Stimulated activated CD4-positive, alpha-beta T cell treated with anti-CD3 and anti-CD28 coated beads, Interleukin-2, amount 100 ng/mL, for 24 hours (primary cell): ENCODE measurements around the gene DBNDD2.

Source experiments
- DNase-seq, 2 donors: peaks; one replicate each; pipeline ENCODE4 v3.0.0-alpha.2; 2020

DBNDD2 gene

DNA sequence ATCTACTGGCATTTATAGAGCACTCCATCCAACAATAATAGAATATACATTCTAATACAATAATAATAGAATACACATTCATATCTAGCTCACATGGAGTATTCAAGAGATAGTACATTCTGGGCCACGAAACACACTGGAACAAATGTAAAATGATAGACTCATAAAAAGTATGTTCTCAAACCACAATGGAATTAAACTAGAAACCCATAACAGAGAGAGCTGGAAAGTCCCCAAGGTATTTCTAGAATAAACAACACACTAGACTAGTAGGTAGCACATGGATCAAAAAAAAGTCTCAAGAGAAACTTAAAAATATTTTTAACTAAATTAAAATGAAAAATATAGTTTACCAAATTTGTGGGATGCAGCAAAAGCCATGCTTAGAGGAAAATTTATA lies 20.8 kb upstream of the DBNDD2 start:
- no peak for DNase-seq

GRCh38 chr20:45390931-45391330 lies 17.2 kb upstream of the DBNDD2 start:
- DNase-seq = no peak

GRCh38 chr20:45391559-45391958 lies 16.5 kb upstream of the DBNDD2 start:
- DNase-seq = no peak

GRCh38 chr20:45392733-45393132 lies 15.4 kb upstream of the DBNDD2 start:
- DNase-seq = no peak

DNA sequence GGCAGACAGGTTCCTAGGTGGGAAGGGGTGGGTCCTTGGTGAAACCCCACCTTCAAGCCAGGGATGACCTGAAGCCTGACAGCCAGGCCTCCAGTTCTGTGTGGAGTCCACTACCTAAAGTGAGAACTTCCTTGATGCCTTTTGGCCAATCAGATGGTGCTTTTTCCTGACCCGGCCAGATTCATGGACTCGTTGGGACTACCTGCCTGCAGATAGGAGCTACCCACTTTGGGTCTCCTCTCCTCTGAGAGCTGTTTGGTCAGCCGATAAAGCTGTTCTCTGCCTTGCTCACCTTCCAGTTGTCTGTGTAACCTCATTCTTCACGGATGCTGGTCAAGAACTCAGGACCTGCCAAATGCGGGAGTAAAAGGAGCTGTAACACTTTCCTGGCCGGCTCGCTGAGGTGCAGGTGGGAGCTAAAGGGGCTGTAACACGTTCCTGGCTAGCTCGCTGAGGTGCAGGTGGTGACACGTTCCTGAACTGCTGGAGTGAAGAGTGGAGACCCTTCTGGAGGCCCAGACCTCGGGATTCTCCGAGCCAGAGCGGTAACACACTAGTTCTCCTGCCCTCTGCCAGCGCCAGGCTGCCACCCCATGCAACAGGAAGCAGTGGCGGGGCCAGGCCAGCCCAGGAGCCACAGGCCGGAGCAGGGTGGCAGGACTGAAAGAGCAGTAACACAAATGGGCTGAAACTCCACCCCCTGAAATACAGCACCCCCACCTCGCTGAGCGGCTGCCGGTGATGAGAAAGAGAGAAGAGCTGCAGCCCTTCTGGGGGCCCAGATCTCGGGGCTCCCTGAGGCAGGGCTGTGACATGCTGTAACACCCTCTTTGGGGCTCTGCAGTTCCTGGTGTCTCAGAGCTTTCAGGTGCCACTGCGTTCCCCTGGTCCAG lies 13.6 kb upstream of the DBNDD2 start:
- DNase-seq = no peak

GRCh38 chr20:45395114-45395415 lies 13.0 kb upstream of the DBNDD2 start:
- DNase-seq = no peak

DNA sequence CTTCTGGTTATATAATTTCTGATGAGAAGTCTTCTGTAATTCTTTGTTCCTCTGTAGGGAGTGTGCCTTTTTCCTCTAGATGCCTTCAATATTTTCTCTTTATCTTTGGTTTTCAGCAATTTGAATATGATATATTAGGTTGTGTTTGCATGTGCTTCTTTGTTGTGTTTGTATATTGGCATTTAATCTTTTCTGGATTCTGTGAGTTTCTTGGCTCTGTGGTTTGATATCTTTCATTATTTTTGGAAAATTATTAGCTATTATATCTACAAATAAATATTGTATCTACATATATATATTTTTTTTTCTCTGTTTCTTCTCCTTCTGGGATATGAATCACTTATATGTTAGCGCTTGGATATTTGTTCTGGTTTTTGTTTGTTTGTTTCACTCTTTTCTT lies 9.1 kb upstream of the DBNDD2 start:
- DNase-seq = no peak

- DNase-seq = no peak
Observed at GRCh38 chr20:45400346-45401031, 7.6 kb upstream of the DBNDD2 start.

DNA sequence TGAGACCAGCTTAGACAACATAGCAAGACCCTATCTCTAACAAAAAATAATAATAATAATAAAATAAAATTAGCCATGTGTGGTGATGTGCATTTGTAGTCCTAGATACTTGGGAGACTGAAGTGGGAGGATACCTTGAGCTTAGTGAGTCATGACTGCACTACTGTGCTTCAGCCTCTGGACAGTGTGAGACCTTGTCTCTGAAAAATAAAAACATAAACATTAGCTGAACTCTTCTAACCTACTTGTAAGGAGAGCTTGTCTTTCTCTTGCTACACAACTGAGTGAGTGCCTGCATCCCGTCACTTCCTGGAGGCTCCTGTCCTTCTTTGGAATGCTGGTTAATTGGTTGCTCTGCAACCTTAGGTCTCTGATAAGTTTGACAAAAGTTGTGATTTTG lies 5.1 kb upstream of the DBNDD2 start:
- no peak for DNase-seq

DNA sequence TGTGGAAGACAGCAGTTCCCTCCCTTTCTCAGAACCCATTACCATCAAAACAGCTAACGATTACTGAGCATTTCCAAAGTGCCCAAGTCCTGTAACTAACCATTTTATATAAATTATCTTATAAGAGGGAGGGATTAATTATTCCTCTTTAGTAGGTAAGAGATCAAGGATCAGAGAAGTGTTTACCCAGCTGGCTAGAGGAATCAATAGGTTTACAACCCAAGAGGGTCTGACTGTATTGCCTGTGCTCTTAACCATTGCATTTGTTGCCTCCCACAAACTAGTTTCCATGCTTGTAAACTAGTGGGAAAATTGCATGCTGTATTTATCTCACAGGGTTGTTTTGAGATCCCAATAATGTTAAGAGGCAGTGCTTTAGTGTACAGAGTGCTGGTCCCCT lies 3.7 kb upstream of the DBNDD2 start:
- no peak for DNase-seq

GRCh38 chr20:45405571-45406259 lies 2.4 kb upstream of the DBNDD2 start:
- DNase-seq = no peak

DNA sequence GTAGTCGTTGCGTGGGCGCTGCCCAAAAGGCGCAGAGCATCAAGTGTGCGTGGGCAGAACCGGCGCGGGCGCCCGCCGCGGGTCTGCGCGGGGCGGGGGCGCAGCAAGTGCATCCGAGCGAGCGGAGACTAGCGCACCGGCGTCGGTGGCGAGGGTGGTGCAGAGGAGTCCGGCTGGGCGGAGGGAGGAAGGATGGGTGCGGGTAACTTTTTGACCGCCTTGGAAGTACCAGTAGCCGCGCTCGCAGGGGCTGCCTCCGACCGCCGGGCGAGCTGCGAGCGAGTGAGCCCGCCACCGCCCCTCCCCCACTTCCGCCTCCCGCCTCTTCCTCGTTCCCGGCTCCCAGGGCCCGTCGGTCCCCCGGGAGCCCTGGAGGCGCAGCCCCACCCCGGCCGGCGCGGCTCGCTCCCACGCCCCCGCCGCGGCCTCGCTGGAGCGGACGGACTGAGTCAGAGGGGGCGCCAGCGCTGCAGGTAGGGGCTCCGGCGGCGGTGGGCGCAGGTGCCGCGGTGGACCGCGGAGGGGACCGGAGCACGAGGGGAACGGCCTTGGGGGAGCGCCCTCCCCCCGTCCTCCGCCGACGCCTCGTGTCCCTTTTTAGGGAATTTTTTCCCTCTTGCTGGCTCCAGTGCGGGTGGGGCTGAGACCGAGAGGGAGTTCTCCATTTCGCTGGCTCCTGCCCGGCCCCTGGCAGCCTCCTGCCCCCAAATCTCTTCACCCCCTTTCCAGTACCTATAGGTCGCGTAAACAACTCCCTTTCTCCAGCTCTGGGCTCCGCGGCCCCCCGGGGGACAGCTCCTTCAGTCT lies 1.6 kb upstream of the DBNDD2 start:
- DNase-seq = peak; percentile 53 to 71

DNA sequence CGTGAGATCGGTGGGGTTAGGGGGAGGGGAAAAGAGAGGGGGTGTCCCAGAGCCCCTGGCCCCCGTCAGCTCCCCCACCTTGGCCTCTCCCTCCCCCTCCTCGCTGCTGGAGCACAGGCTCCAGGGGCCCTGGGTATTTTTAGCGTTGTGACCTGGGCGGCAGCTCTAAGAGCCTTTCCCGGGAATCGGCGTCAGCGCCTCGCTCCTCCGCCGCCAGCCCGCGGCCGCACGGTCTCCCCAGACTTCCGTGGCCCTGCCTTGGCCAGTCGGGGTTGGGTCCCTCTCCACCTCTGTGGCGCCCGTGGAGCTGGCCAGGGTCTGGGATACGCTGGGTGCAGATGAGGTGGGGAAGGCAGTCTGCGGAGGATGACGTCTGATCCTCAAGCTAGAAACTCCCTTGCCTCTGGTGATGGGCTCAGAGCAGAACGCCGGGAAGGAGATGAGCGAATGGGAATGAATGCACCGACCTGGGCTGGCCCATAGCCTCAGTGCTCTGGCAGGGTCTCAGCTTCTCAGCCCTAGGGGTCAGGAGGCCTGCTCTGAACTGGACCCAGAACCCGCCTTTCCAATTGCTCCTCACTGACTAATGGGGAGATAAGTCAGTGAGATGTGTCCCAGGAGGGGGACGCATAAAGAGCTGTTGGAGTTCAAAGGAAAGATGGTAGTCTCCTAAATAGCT lies 883 bp upstream of the DBNDD2 start:
- peak in 1 of 2 donors; percentile 14 for DNase-seq

DNA sequence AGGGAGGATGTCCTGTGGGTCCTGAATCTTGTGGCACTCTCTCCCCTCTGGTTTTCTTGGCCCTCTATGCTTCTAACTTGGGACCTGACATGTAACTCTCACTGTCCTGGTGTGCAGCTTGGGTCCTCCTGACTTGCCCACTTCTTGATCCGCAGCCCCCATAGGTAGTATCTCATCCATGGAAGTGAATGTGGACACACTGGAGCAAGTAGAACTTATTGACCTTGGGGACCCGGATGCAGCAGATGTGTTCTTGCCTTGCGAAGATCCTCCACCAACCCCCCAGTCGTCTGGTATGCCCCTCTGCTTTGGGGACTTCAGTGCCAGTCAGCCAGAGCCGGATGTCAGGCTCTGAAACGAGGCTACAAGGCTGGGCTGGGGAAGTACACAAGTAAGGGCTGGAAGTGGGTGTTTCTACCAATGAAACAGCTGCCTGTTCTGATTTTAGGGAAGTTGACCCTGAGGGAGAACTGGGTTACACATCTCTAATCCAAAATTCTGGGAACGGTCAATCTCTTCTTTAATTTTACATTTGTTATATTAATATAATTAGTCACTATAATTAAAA lies 641 bp downstream of the DBNDD2 start:
- no peak for DNase-seq

DNA sequence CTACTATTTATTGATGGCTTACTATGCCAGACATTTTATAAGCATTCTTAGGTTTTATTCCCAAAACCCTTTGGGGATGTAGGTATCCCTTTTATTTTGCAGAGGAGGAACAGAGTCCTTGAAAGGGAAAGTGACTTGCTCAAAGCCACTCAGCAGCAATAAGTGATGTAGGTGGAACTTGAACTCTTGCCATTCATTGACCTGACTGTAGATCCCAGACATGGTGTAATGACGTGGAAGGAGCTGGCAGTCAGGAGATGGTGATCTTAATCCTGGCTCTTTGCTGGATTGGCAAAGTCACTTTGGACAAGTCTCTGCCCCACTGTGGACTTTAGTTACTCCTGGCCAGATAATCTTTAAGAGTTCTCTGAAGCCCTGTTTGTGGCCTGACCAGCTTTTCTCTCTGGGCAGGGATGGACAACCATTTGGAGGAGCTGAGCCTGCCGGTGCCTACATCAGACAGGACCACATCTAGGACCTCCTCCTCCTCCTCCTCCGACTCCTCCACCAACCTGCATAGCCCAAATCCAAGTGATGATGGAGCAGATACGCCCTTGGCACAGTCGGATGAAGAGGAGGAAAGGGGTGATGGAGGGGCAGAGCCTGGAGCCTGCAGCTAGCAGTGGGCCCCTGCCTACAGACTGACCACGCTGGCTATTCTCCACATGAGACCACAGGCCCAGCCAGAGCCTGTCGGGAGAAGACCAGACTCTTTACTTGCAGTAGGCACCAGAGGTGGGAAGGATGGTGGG lies 1.6 kb downstream of the DBNDD2 start:
- no peak for DNase-seq

GRCh38 chr20:45410887-45411286 lies 2.8 kb downstream of the DBNDD2 start:
- DNase-seq = no peak

GRCh38 chr20:45412653-45413052 lies 4.6 kb downstream of the DBNDD2 start:
- no peak for DNase-seq

DNA sequence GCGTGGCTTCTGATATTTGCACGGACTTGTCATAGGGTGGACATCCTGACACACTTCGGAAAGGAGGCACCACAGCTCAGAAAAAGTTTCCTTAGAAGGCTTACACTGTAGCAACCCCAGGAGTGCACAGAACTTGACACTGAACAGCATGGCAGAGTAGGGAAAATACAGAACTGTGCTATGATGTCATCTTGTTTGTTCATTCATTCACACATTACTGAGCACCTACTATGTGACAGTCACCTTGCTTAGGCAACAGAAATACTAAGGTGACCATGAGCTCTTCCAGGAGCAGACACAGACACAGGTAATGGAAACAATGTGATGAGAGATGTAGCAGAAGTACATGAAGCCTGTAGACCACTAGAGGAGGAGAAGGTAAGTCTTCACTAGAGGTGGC lies 5.4 kb downstream of the DBNDD2 start:
- no peak for DNase-seq

- DNase-seq = peak; percentile 88 to 90
Observed at GRCh38 chr20:45415822-45416637, 7.9 kb downstream of the DBNDD2 start, which contains the start of gene PIGT. Gene PIGT (plus strand): TSS chr20:45416141. CDS start chr20:45416157, 16 bp downstream.

DNA sequence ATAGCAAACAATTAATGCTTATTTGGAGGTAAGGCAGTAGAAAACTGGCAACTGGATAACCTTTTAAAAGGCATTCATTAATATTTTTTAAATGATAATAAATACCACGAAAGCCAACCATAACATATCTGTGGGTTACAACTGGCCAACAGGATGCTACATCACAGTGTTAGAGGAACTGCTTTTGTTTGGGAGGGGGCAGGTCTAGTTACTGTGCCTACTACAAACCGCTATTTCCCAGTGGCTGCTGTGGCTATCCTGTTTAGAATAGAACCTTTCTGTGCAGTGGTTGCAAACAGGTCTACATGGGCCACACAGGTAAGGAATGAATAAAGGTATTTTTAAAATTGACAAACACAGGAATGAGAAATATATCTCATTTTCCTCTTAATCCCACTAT lies 8.8 kb downstream of the DBNDD2 start:
- no peak for DNase-seq
